Stimulated activated effector memory CD8-positive, alpha-beta T cell treated with anti-CD3 and anti-CD28 coated beads, Interleukin-12 subunit alpha, Interleukin-12 subunit beta, amount 100 ng/mL, for 72 hours (primary cell): Measurements from ENCODE around the gene PP2D1.
A peak's percentile ranks its signal among the peaks of the same experiment; 100 is the strongest.
"Not testable (repeated sequence)": the region's sequence is repeated elsewhere in the genome, so short reads cannot be mapped to it uniquely, and the experiment has no call there.

Source experiments
- ATAC-seq: fragments of 150-1000 bp; cut with Tn5 transposase; 2 replicates; pipeline ENCODE4 v1.10.0; 2021
- DNase-seq, 2 donors: peaks; one replicate each; pipeline ENCODE4 v3.0.0; 2021 to 2022; ENCODE audit warnings: low spot score in 2 of 2
- H3K27ac Mint-ChIP-seq: one replicate; pipeline ENCODE4 v1.8.0; 2022; ENCODE audit warnings: mild to moderate bottlenecking, mixed read lengths
- H3K36me3 Mint-ChIP-seq: one replicate; pipeline ENCODE4 v1.8.0; 2022; ENCODE audit warnings: mild to moderate bottlenecking, mixed read lengths
- H3K4me1 Mint-ChIP-seq: one replicate; pipeline ENCODE4 v1.8.0; 2022; ENCODE audit warnings: mixed read lengths
- H3K4me3 Mint-ChIP-seq: one replicate; pipeline ENCODE4 v1.8.0; 2022; ENCODE audit warnings: mild to moderate bottlenecking, mixed read lengths
- H3K9me3 Mint-ChIP-seq: one replicate; pipeline ENCODE4 v1.8.0; 2022; ENCODE audit warnings: mixed read lengths

Gene PP2D1

DNA sequence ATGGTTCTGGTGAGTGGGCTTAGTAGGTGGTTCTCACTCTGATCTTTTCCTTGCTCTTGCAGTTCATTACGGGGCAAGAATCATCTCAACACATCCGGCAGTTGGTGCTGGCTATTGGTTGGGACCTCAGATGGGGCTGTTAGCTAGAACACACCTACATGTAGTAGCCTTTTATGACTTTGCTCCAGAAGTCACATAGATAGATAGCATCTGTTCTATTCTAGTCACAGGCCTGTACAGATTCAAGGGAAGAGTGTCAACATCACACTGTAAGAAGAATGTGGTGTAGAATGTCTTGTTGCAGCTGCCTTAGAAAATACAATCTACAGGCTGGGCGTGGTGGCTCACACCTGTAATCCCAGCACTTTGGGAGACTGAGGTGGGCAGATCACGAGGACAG is 50.1 kb downstream of the PP2D1 start:
- Mint-ChIP-seq H3K4me3 (no peak overlapping the region), H3K27ac (peak overlapping the region; percentile 1), H3K4me1 (peaks cover 58% of the 10 kb centered on the region), H3K36me3 (peaks cover 56% of the 10 kb centered on the region), H3K9me3 (no peaks in the 10 kb centered on the region)
- ATAC-seq (no peak), DNase-seq (no peak)

DNA sequence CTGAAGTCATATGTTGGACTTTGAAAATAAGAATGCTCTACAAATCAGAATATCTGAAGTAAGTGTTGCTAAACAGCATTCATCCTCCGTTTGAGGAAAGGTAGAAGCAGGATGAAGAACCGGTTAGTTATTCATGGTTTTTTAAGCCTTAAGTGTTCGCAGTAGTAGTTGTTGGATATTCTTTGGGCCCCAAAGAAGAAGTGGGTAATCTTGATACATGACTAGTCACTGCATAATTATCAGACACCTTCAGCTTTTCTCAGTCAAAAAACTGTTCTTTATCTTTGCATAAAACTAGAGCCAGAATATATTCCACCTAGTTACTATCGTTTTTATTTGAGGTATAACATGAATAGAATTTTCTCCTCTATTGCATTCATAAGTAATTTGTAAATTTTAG is 51.4 kb downstream of the PP2D1 start:
- Mint-ChIP-seq H3K27ac (no peak overlapping the region), H3K4me1 (peaks cover 45% of the 10 kb centered on the region), H3K36me3 (peaks cover 69% of the 10 kb centered on the region), H3K4me3 (no peak overlapping the region), H3K9me3 (no peaks in the 10 kb centered on the region)
- DNase-seq (no peak), ATAC-seq (no peak)

DNA sequence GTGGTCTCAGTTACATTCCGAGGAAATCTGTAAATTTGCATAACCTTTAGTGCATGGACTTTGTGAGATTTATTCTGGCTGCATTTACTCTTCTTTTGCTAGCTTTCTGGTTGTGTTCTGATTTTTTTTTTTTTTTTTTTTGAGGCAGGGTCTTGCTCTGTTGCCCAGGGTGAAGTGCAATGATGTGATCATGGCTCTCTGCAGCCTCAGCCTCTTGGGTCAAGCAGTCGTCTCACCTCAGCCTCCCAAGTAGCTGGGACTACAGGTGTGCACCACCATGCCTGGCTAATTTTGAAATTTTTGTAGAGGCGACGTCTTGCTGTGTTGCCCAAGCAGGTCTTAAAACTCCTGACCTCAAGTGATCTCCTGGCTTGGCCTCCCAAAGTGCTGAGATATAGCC is 52.6 kb downstream of the PP2D1 start:
- Mint-ChIP-seq H3K27ac (peak overlapping the region; percentile 68), H3K4me1 (peaks cover 42% of the 10 kb centered on the region), H3K4me3 (no peak overlapping the region), H3K9me3 (no peaks in the 10 kb centered on the region), H3K36me3 (peaks cover 76% of the 10 kb centered on the region)
- ATAC-seq = no peak
- no peak for DNase-seq

- H3K27ac Mint-ChIP-seq, H3K4me3 Mint-ChIP-seq, ATAC-seq, DNase-seq, H3K9me3 Mint-ChIP-seq: not testable (repeated sequence)
- H3K36me3 Mint-ChIP-seq = peaks cover 89% of the 10 kb centered on the region
- peaks cover 24% of the 10 kb centered on the region for H3K4me1 Mint-ChIP-seq
These were observed 54.7 kb downstream of the PP2D1 start for GRCh38 chr3:19957354-19957753.

GRCh38 chr3:19954676-19955075 is 57.4 kb downstream of the PP2D1 start:
- Mint-ChIP-seq H3K4me3 (no peak overlapping the region), H3K9me3 (no peaks in the 10 kb centered on the region), H3K36me3 (peaks cover 97% of the 10 kb centered on the region), H3K4me1 (peaks cover 29% of the 10 kb centered on the region), H3K27ac (peak overlapping the region; percentile 58)
- ATAC-seq (no peak), DNase-seq (no peak)

GRCh38 chr3:19950316-19950715 is 61.7 kb downstream of the PP2D1 start:
- no peak overlapping the region for H3K4me3 Mint-ChIP-seq
- H3K27ac Mint-ChIP-seq = no peak overlapping the region
- H3K9me3 Mint-ChIP-seq = no peaks in the 10 kb centered on the region
- DNase-seq = no peak
- ATAC-seq = no peak
- peaks cover 52% of the 10 kb centered on the region for H3K4me1 Mint-ChIP-seq
- H3K36me3 Mint-ChIP-seq = peaks cover 88% of the 10 kb centered on the region

GRCh38 chr3:19948226-19948591 is 63.9 kb downstream of the PP2D1 start:
- H3K9me3 Mint-ChIP-seq = no peaks in the 10 kb centered on the region
- ATAC-seq (no peak), DNase-seq (no peak)
- H3K27ac Mint-ChIP-seq = peak overlapping the region; percentile 99
- peak overlapping the region; percentile 97 for H3K4me3 Mint-ChIP-seq
- peaks cover 67% of the 10 kb centered on the region for H3K36me3 Mint-ChIP-seq
- peaks cover 44% of the 10 kb centered on the region for H3K4me1 Mint-ChIP-seq

- peak; percentile 39 for ATAC-seq
- peak overlapping the region; percentile 97 for H3K4me3 Mint-ChIP-seq
- peak in 1 of 2 donors; percentile 85 for DNase-seq
- peaks cover 44% of the 10 kb centered on the region for H3K4me1 Mint-ChIP-seq
- H3K36me3 Mint-ChIP-seq = peaks cover 62% of the 10 kb centered on the region
- H3K27ac Mint-ChIP-seq = peak overlapping the region; percentile 99
- no peaks in the 10 kb centered on the region for H3K9me3 Mint-ChIP-seq
These were observed 64.4 kb downstream of the PP2D1 start for GRCh38 chr3:19947549-19948225.

DNA sequence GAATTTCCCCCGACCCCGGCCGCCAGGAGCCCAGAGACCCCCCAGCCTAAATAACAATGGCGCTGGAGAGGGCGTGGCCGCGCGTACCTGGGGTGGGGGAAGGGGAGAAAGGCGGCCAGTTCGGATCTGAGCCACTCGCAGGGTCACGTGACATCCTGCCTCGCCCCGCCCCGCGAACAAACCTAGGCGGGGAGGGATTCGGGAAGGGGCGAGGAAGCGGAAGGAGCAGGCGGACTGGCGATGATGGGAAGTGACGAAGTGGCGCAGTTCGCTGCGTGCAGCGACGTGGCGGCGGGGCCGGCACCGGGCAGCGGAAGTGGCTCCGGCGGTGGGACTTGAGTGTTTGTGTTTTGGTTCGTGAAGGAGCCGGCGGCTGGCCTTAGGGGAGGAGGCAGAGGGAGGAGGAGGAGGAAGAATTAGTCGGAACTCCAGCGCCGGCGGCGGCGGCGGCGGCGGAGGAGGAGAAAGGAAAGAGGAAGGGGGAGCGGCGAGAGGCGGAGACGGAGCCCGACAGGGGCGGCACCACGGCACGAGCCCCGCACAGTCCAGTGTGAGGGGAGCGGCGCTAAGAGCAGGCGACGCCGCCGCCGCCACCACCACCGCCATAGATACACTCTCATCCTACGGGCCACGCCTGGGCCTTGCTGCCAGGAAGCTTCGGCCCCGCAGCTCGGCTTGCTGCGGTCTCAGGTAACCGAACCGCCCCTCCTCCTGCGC is 65.1 kb downstream of the PP2D1 start, which contains the start of gene RAB5A:
RAB5A (plus strand) TSS at position 266 of the 717 bp plus-strand sequence. CDS start 3,802 bp downstream, outside the sequence.
- peak within 1 kb of the TSS; percentile 97 for H3K4me3 Mint-ChIP-seq
- DNase-seq = peak; percentile 87 to 98
- peaks cover 55% of the 10 kb centered on the region for H3K36me3 Mint-ChIP-seq
- H3K4me1 Mint-ChIP-seq = peaks cover 42% of the 10 kb centered on the region
- peak; percentile 94 for ATAC-seq
- no peaks in the 10 kb centered on the region for H3K9me3 Mint-ChIP-seq
- H3K27ac Mint-ChIP-seq = peak within 1 kb of the TSS; percentile 99

DNA sequence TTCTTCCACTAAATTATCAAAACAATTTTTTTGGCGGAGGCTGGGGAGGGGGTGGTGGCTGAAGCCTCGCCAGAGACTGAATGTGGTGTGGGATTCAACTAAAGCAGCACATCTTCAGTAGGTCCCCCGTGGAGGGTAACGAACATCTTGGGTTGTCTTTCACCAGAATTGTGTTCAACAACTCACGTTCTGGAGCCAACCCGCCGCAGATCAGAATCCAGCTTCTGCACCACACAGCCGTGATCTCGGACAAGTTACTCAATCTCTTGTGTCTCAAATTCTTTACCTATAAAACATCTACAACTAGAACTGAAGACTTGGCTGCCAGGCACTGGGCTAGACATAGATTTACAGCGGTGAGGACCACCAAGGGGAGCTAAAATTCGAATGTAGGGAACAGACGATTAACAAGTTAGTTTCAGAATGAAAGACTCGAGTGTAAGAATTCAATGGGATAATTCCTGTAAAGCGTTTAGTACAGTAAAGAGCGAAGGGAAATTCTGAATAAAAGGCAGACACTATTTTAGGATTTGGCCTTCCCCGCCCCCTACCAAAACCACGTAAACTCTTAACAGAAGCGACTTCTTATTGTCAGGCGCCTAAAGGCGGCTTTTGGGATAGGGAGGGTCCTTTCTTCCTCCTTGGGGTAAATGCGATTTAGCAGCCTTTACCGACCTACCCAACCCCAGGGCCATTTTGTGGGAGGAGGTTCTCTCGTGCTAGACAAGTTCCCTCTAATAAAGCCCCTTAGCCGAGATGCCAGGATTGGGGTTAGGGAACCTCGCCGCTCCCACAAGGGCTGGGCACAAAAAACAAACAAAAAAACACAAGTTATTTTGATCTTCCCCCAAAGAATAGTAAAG is 65.9 kb downstream of the PP2D1 start:
- DNase-seq (no peak), ATAC-seq (peak; percentile 1)
- no peaks in the 10 kb centered on the region for H3K9me3 Mint-ChIP-seq
- H3K4me1 Mint-ChIP-seq = peaks cover 36% of the 10 kb centered on the region
- H3K27ac Mint-ChIP-seq = peak overlapping the region; percentile 99
- peak overlapping the region; percentile 97 for H3K4me3 Mint-ChIP-seq
- peaks cover 47% of the 10 kb centered on the region for H3K36me3 Mint-ChIP-seq

GRCh38 chr3:19945534-19945933 is 66.5 kb downstream of the PP2D1 start:
- Mint-ChIP-seq H3K36me3 (peaks cover 40% of the 10 kb centered on the region), H3K9me3 (no peaks in the 10 kb centered on the region), H3K4me3 (peak overlapping the region; percentile 97), H3K4me1 (peaks cover 31% of the 10 kb centered on the region), H3K27ac (no peak overlapping the region)
- no peak for ATAC-seq
- DNase-seq = no peak

GRCh38 chr3:19940643-19941042 is 71.4 kb downstream of the PP2D1 start:
- Mint-ChIP-seq H3K4me3 (no peak overlapping the region), H3K36me3 (peaks cover 5% of the 10 kb centered on the region), H3K9me3 (no peaks in the 10 kb centered on the region), H3K27ac (no peak overlapping the region), H3K4me1 (peaks cover 11% of the 10 kb centered on the region)
- DNase-seq (no peak), ATAC-seq (no peak)

- Mint-ChIP-seq H3K36me3 (peaks cover 5% of the 10 kb centered on the region), H3K27ac (no peak overlapping the region), H3K4me1 (peaks cover 23% of the 10 kb centered on the region), H3K4me3 (no peak overlapping the region), H3K9me3 (no peaks in the 10 kb centered on the region)
- ATAC-seq (no peak), DNase-seq (no peak)
These were observed 73.8 kb downstream of the PP2D1 start for GRCh38 chr3:19938295-19938627.

DNA sequence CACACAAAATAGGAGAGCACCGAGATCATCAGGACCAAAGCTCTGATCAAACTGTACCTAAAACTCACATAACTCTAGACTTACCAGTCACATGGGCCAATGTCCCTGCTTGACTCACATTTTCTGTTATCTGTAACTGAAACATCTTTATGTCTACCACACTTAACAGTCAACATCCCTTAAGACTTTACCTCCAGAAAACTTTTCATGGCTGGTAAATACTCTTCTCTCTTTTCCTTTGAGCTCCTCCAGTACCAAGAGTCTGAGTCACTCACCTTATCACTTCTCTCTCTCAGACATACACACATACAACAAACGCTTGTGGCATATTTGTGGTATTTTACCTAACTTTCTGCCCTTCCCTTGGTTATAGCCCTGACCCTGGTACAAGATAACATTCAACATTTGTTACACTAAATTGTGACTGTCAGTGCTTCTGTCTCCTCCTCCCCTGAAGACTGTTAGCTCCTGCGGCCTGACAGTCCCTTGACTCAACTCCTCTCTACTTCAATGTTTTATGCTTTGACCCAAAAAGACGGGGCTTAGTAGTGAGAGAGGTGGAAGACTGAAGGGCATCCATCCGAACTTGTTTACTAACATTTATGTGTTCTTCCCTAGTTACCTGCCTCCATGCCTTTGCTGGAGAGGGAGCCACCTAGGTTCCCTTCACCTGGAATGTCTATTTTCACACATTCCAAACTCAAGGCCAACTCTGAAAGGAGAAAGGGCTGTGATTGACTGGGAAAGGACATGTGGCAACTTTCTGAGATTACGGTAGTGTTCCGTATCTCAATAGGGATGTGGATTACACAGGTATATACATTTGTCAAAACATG is 74.4 kb downstream of the PP2D1 start:
- Mint-ChIP-seq H3K36me3 (peaks cover 5% of the 10 kb centered on the region), H3K27ac (peak overlapping the region; percentile 30), H3K4me3 (no peak overlapping the region), H3K9me3 (no peaks in the 10 kb centered on the region), H3K4me1 (peaks cover 28% of the 10 kb centered on the region)
- ATAC-seq (peak; percentile 95), DNase-seq (no peak)
